ENCODE data around the gene DIS3L2. TPM values are rescaled to one million over a fixed set of nuclear protein-coding genes. Genes with fewer than 3 reads are reported as not detected.

DIS3L2 gene
- total and polyA plus RNA-seq, 10 donors, result 9.1 to 59.8 (median 35.4) TPM

- no peak for DNase-seq
- intact Hi-C loops (cut with DNase I; ENCODE audit: low total_unique reads), result no loop called here
Measured at GRCh38 chr2:231947694-231948093, 13.8 kb upstream of the DIS3L2 start.

GRCh38 chr2:231951452-231952035 lies 10.0 kb upstream of the DIS3L2 start:
- DNase-seq, result no peak
- Histone ChIP-seq H3K27ac (no peak overlapping the region), H3K36me3 (no peaks in the 10 kb centered on the region), H3K9me3 (peaks cover 0 to 8% (median 2%) of the 10 kb centered on the region in 8 donors), H3K4me3 (no peak overlapping the region), H3K4me1 (no peaks in the 10 kb centered on the region), H3K27me3 (replicated peaks in 1 of 7) (peaks cover 0 to 13% (median 0%) of the 10 kb centered on the region in 7 donors)
- WGBS, 5 donors, result 87 to 97% (median 94%) methylated on average over 2 of the region's 2 CpGs
- TF ChIP-seq POLR2A (IDR thresholded peaks at IDR 0.05), result no peak
- TF ChIP-seq CTCF (IDR thresholded peaks at IDR 0.05 in 8 of 11, conservative IDR thresholded peaks at IDR 0.05 in 3 of 11), result no peak
- no peak for TF ChIP-seq POLR2AphosphoS5 (IDR thresholded peaks at IDR 0.05)
- intact Hi-C loops (cut with DNase I; ENCODE audit: low total_unique reads), result no loop called here

More at GRCh38 chr2:231947694-231948093, 13.8 kb upstream of the DIS3L2 start:
- TF ChIP-seq CTCF (IDR thresholded peaks at IDR 0.05 in 8 of 11, conservative IDR thresholded peaks at IDR 0.05 in 3 of 11), result no peak
- TF ChIP-seq POLR2A (IDR thresholded peaks at IDR 0.05), result no peak
- no peak for TF ChIP-seq POLR2AphosphoS5 (IDR thresholded peaks at IDR 0.05)
- Histone ChIP-seq H3K27ac (no peak overlapping the region), H3K36me3 (no peaks in the 10 kb centered on the region), H3K4me3 (no peak overlapping the region), H3K4me1 (no peaks in the 10 kb centered on the region), H3K9me3 (peaks cover 0 to 8% (median 2%) of the 10 kb centered on the region in 8 donors), H3K27me3 (replicated peaks in 1 of 7) (peaks cover 0 to 7% (median 0%) of the 10 kb centered on the region in 7 donors)
- 88 to 95% (median 92%) methylated on average over 7 of the region's 7 CpGs for WGBS, 5 donors

GRCh38 chr2:231955758-231956472 lies 5.6 kb upstream of the DIS3L2 start:
- H3K9me3 ChIP-seq, result peaks cover 0 to 8% (median 2%) of the 10 kb centered on the region in 8 donors
- 84 to 96% (median 92%) methylated on average over 8 of the region's 8 CpGs for WGBS, 5 donors
- no peak overlapping the region for H3K4me3 ChIP-seq
- intact Hi-C loops (cut with DNase I; ENCODE audit: low total_unique reads), result no loop called here
- TF ChIP-seq POLR2AphosphoS5 (IDR thresholded peaks at IDR 0.05), result no peak
- no peak for TF ChIP-seq CTCF (IDR thresholded peaks at IDR 0.05 in 8 of 11, conservative IDR thresholded peaks at IDR 0.05 in 3 of 11)
- TF ChIP-seq POLR2A (IDR thresholded peaks at IDR 0.05), result no peak
- no peak overlapping the region for H3K27ac ChIP-seq
- peaks cover 0 to 19% (median 0%) of the 10 kb centered on the region in 7 donors for H3K27me3 ChIP-seq (replicated peaks in 1 of 7)
- H3K36me3 ChIP-seq, result no peaks in the 10 kb centered on the region
- peaks cover 0 to 6% (median 5%) of the 10 kb centered on the region in 6 donors for H3K4me1 ChIP-seq
- no peak for DNase-seq
